Liver (tissue), 9 donors: ENCODE data around the gene PCDHA1. TPM values are rescaled to one million over a fixed set of nuclear protein-coding genes. Genes with fewer than 3 reads are reported as not detected.
"Not testable (repeated sequence)": the region's sequence is repeated elsewhere in the genome, so short reads cannot be mapped to it uniquely, and the experiment has no call there.

Experiments used
- DNase-seq: peaks from one replicate; pipeline ENCODE4 v3.0.0-alpha.2; 2017; ENCODE audit warnings: low spot score
- H3K27ac ChIP-seq, 2 donors: one replicate each; pipeline ENCODE4 v1.7.0; 2013; ENCODE audit warnings: inconsistent platforms in 2 of 2, low read length in 2 of 2, control low read depth in 1 of 2, low read depth in 1 of 2, mild to moderate bottlenecking in 1 of 2
- H3K27me3 ChIP-seq, 4 donors: one replicate each; pipeline versions ENCODE4 v1.6.1 to v1.7.0; 2013; ENCODE audit warnings: low read length in 3 of 4, inconsistent platforms in 1 of 4, mild to moderate bottlenecking in 1 of 4, moderate library complexity in 1 of 4; ENCODE audit not compliant: control insufficient read depth in 4 of 4, insufficient read depth in 4 of 4
- H3K36me3 ChIP-seq, 4 donors: one replicate each; pipeline versions ENCODE4 v1.6.1 to v1.7.0; 2013; ENCODE audit warnings: low read length in 3 of 4, mild to moderate bottlenecking in 3 of 4, low read depth in 1 of 4, moderate library complexity in 1 of 4; ENCODE audit not compliant: control insufficient read depth in 4 of 4, insufficient read depth in 3 of 4
- H3K4me1 ChIP-seq, 4 donors: one replicate each; pipeline versions ENCODE4 v1.6.1 to v1.7.0; 2013; ENCODE audit warnings: low read length in 3 of 4, mild to moderate bottlenecking in 3 of 4, moderate library complexity in 1 of 4; ENCODE audit not compliant: control insufficient read depth in 4 of 4, insufficient read depth in 4 of 4
- H3K4me3 ChIP-seq, 3 donors: one replicate each; pipeline versions ENCODE4 v1.6.1 to v1.7.0; 2013; ENCODE audit warnings: low read length in 3 of 3, control low read depth in 1 of 3, low read depth in 1 of 3, mild to moderate bottlenecking in 1 of 3
- H3K9ac ChIP-seq, 2 donors: one replicate each; pipeline ENCODE4 v1.7.0; 2013; ENCODE audit warnings: low read length in 2 of 2, mild to moderate bottlenecking in 2 of 2, moderate library complexity in 2 of 2, control low read depth in 1 of 2, low read depth in 1 of 2
- H3K9me3 ChIP-seq, 4 donors: one replicate each; pipeline versions ENCODE4 v1.6.1 to v1.7.0; 2013; ENCODE audit warnings: low read length in 3 of 4; ENCODE audit not compliant: control insufficient read depth in 4 of 4
- ATF3 ChIP-seq: IDR thresholded peaks from 2 replicates; pipeline ENCODE4 v1.6.1; 2016; ENCODE audit warnings: antibody characterized with exemption
- CTCF ChIP-seq: fragments of 150-350 bp; IDR thresholded peaks from 2 replicates; pipeline ENCODE4 v1.5.1; 2017; ENCODE audit warnings: improper control_type of control experiment, low read depth, low read length; ENCODE audit not compliant: missing input control
- EGR1 ChIP-seq, 2 donors: IDR thresholded peaks; 2 replicates each; pipeline ENCODE4 v1.6.1; 2016 to 2018; ENCODE audit warnings: antibody characterized with exemption in 2 of 2, low read depth in 2 of 2
- FOXA1 ChIP-seq: IDR thresholded peaks from 2 replicates; pipeline ENCODE4 v1.6.1; 2016; ENCODE audit warnings: antibody characterized with exemption
- FOXA2 ChIP-seq: IDR thresholded peaks from 2 replicates; pipeline ENCODE4 v1.6.1; 2016; ENCODE audit warnings: antibody characterized with exemption
- GABPA ChIP-seq, 2 donors: IDR thresholded peaks in 1 of 2; conservative IDR thresholded peaks in 1 of 2; 2 replicates each; pipeline ENCODE4 v1.6.1; 2016; ENCODE audit warnings: antibody characterized with exemption in 2 of 2, mild to moderate bottlenecking in 1 of 2, moderate library complexity in 1 of 2
- HNF4A ChIP-seq, 2 donors: conservative IDR thresholded peaks; 2 replicates each; pipeline ENCODE4 v1.6.1; 2016; ENCODE audit warnings: antibody characterized with exemption in 2 of 2, mild to moderate bottlenecking in 2 of 2
- HNF4G ChIP-seq: IDR thresholded peaks from 2 replicates; pipeline ENCODE4 v1.6.1; 2016; ENCODE audit warnings: antibody characterized with exemption
- RAD21 ChIP-seq, 2 donors: IDR thresholded peaks; 2 replicates each; pipeline ENCODE4 v1.6.1; 2016; ENCODE audit warnings: antibody characterized with exemption in 2 of 2, mild to moderate bottlenecking in 2 of 2
- REST ChIP-seq: IDR thresholded peaks from 2 replicates; pipeline ENCODE4 v1.6.1; 2016; ENCODE audit warnings: antibody characterized with exemption, mild to moderate bottlenecking
- RXRA ChIP-seq, 2 donors: IDR thresholded peaks; 2 replicates each; pipeline ENCODE4 v1.6.1; 2017 to 2018; ENCODE audit warnings: antibody characterized with exemption in 2 of 2, mild to moderate bottlenecking in 1 of 2
- SP1 ChIP-seq: IDR thresholded peaks from 2 replicates; pipeline ENCODE4 v1.6.1; 2018; ENCODE audit warnings: antibody characterized with exemption, mild to moderate bottlenecking
- YY1 ChIP-seq: IDR thresholded peaks from 2 replicates; pipeline ENCODE4 v1.6.1; 2016; ENCODE audit warnings: antibody characterized with exemption, mild to moderate bottlenecking
- ZBTB33 ChIP-seq: IDR thresholded peaks from 2 replicates; pipeline ENCODE4 v1.6.1; 2016; ENCODE audit warnings: antibody characterized with exemption
- WGBS: extraction: QIAGEN DNeasy Blood & Tissue Kit; methylation state at CpG from one replicate; pipeline ENCODE4 v1.1.7; 2013; 5-methylcytosine and 5-hydroxymethylcytosine counted together
- polyA plus RNA-seq, 2 donors: library from polyadenylated mRNA; stranded (reverse) in 1 of 2; unstranded in 1 of 2; fragments of 200-250 nt in 1 of 2; fragments of >200 nt in 1 of 2; fragmentation: Nextera tagmentation in 1 of 2; extraction: Ambion mirVana in 1 of 2; gene quantifications; one replicate each; pipeline versions ENCODE4 v1.2.1 to v1.2.3, GENCODE V29; 2013 to 2015
- total RNA-seq, 2 donors: library from RNA; depleted of rRNA; stranded (reverse); fragments of >200 nt; gene quantifications; one replicate each; pipeline ENCODE4 v1.2.3, GENCODE V29; 2014
- TF ChIP-seq, protein P1 (sequence below): IDR thresholded peaks from 2 replicates; pipeline ENCODE4 v1.6.1; 2016; ENCODE audit warnings: antibody characterized with exemption
- donor health status: healthy.
- donor health status: healthy.
- donor health status: healthy.
- donor health status: healthy.
- donor health status: healthy.

PCDHA1 gene
- total and polyA plus RNA-seq, 4 donors, result not detected

GRCh38 chr5:140833993-140834392, 48.1 kb downstream of the PCDHA1 start, which contains the start of gene PCDHA7:
TSS of gene PCDHA7 (plus strand) at chr5:140834269. CDS start at chr5:140834384, 115 bp downstream.
- WGBS, result 10% methylated on average over 8 of the region's 8 CpGs
- Histone ChIP-seq H3K27me3 (peaks cover 0 to 9% (median 3%) of the 10 kb centered on the region in 4 donors), H3K27ac (no peak within 1 kb of the TSS), H3K36me3 (no peaks in the 10 kb centered on the region), H3K9me3 (peaks cover 13 to 27% (median 20%) of the 10 kb centered on the region in 4 donors), H3K4me3 (peak within 1 kb of the TSS in 1 of 3 donors; percentile 8), H3K4me1 (no peaks in the 10 kb centered on the region), H3K9ac (no peak within 1 kb of the TSS)
- TF ChIP-seq RAD21 (IDR thresholded peaks at IDR 0.05) (peak in 1 of 2 donors; percentile 14), FOXA1 (no peak)
- DNase-seq, result no peak

DNA sequence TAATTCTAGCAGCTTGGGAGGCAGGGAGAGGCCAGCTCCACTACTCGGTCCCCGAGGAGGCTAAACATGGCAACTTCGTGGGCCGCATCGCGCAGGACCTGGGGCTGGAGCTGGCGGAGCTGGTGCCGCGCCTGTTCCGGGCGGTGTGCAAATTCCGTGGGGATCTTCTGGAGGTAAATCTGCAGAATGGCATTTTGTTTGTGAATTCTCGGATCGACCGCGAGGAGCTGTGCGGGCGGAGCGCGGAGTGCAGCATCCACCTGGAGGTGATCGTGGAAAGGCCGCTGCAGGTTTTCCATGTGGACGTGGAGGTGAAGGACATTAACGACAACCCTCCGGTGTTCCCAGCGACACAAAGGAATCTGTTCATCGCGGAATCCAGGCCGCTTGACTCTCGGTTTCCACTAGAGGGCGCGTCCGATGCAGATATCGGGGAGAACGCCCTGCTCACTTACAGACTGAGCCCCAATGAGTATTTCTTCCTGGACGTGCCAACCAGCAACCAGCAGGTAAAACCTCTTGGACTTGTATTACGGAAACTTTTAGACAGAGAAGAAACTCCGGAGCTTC, 48.6 kb downstream of the PCDHA1 start:
- DNase-seq, H3K9ac ChIP-seq, H3K27me3 ChIP-seq, H3K36me3 ChIP-seq, H3K27ac ChIP-seq, H3K4me1 ChIP-seq: not testable (repeated sequence)
- Histone ChIP-seq H3K9me3 (peaks cover 11 to 25% (median 18%) of the 10 kb centered on the region in 4 donors), H3K4me3 (peak overlapping the region in 1 of 3 donors; percentile 8)
- WGBS, result 20% methylated on average over 35 of the region's 38 CpGs

- no peak overlapping the region for H3K27ac ChIP-seq
- no peak for DNase-seq
- H3K9ac ChIP-seq, result no peak overlapping the region
- no peak for TF ChIP-seq SP1
- no peak for TF ChIP-seq ZBTB33
- TF ChIP-seq RAD21 (IDR thresholded peaks at IDR 0.05), result no peak
- TF ChIP-seq FOXA1, result no peak
- TF ChIP-seq EGR1 (IDR thresholded peaks at IDR 0.05; ENCODE audit: low read depth in 2 of 2), result no peak
- TF ChIP-seq FOXA2, result no peak
- TF ChIP-seq YY1, result no peak
- no peak for TF ChIP-seq ATF3
- TF ChIP-seq REST, result no peak
- no peak for TF ChIP-seq HNF4A (conservative IDR thresholded peaks at IDR 0.05)
- TF ChIP-seq CTCF, result no peak
- TF ChIP-seq GABPA (IDR thresholded peaks at IDR 0.05 in 1 of 2, conservative IDR thresholded peaks at IDR 0.05 in 1 of 2), result no peak
- TF ChIP-seq RXRA (IDR thresholded peaks at IDR 0.05), result no peak
- TF ChIP-seq, protein P1, sequence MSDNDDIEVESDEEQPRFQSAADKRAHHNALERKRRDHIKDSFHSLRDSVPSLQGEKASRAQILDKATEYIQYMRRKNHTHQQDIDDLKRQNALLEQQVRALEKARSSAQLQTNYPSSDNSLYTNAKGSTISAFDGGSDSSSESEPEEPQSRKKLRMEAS, result no peak
- TF ChIP-seq HNF4G, result no peak
- H3K4me1 ChIP-seq, result no peaks in the 10 kb centered on the region
- peaks cover 0 to 8% (median 3%) of the 10 kb centered on the region in 4 donors for H3K27me3 ChIP-seq
- H3K36me3 ChIP-seq, result no peaks in the 10 kb centered on the region
- 43% methylated on average over 103 of the region's 103 CpGs for WGBS
- H3K9me3 ChIP-seq, result peaks cover 9 to 18% (median 14%) of the 10 kb centered on the region in 4 donors
- no peak overlapping the region for H3K4me3 ChIP-seq
These were observed 49.9 kb downstream of the PCDHA1 start for GRCh38 chr5:140835622-140836510.
